ENCODE data around the gene ADARB1.

Gene ADARB1

DNA sequence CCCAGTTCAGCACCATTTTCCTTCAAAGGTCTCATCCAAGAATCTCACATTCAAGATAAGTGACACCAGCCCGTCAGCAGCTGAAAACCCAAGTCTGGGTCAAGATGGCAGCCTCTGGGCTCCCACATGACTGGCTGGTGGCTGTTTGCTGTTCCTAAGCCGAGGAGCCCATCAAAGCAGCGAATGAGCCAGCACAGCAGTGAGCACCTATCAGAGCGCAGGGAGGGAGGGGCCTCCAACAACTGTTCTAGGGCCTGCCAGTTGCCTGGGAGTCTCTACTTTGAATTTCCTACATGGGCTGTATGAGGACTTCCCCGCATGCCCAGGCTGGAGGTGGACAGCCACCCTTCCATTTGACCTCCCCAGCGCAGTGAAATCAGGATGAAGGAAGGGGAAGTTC is 102.7 kb downstream of the ADARB1 start:
- no peak for DNase-seq

- DNase-seq: no peak
These were observed 103.8 kb downstream of the ADARB1 start for GRCh38 chr21:45178070-45178608.

GRCh38 chr21:45178971-45179370 is 104.6 kb downstream of the ADARB1 start:
- DNase-seq: no peak

DNA sequence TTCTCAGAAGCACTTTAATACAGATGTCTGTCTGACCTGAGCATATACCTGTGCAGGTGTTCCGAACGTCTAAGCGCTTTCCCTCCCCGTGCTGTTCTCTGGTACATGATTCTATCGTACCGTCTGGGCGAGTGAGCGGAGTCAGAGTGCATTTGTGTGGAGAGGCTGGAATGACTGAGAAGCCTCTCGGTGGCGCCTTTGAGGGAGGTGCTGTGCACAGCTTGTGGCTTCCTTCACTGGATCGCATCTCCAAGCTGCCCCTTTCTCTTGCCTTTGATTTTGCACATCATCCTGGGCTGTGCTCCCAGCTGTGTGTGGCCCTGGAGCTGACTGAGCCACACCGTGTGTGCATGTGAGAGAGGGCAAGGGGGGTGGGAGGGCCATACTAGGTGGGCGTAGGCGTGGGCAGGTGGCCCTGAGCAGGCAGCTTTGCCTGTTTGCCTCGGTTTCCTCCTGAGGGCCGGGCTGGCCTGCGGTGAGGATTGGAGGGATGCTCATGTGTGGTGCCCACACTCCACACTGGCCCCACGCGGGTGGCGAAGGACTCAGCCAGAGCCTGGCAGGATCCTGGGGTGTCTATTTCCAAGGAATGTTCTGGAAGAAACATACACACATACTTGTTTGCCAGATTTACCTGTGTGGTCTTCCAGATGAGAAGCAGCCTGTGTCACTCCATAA is 105.3 kb downstream of the ADARB1 start:
- no peak for DNase-seq

DNA sequence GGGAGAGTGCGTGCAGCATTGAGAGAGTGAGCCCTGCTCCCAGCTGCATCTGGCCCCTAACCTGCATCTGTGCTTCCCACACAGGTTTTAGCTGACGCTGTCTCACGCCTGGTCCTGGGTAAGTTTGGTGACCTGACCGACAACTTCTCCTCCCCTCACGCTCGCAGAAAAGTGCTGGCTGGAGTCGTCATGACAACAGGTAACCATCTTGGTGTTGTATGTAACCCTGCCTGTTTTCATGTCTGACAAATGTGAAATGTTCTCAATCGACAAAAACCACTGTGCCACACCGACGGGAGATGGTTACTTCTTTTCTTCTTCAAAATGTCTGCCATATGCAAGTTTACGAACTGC is 105.8 kb downstream of the ADARB1 start:
- no peak for DNase-seq

GRCh38 chr21:45182958-45183357 is 108.6 kb downstream of the ADARB1 start:
- no peak for DNase-seq

GRCh38 chr21:45183852-45184251 is 109.5 kb downstream of the ADARB1 start:
- no peak for DNase-seq

GRCh38 chr21:45184869-45185268 is 110.5 kb downstream of the ADARB1 start:
- DNase-seq: no peak

- no peak for DNase-seq
These were observed 112.3 kb downstream of the ADARB1 start for GRCh38 chr21:45186709-45187108.

DNA sequence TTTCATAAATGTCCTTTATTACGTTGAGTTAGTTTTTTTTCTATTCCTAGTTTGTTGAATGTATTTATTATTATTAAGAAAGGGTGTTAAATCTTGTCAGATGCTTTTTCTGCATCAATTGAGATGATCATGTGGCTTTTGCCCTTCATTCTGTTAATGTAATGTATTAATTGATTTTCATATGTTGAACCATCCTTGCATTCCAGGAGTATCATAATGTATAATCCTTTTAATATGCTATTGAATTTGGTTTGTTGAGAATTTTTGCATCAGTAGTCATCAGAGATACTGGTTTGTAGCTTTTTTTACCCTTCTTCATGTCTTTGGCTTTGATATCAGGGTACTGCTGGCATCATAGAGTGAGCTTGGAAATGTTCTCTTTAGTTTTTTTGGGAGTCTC is 113.3 kb downstream of the ADARB1 start:
- DNase-seq: no peak

DNA sequence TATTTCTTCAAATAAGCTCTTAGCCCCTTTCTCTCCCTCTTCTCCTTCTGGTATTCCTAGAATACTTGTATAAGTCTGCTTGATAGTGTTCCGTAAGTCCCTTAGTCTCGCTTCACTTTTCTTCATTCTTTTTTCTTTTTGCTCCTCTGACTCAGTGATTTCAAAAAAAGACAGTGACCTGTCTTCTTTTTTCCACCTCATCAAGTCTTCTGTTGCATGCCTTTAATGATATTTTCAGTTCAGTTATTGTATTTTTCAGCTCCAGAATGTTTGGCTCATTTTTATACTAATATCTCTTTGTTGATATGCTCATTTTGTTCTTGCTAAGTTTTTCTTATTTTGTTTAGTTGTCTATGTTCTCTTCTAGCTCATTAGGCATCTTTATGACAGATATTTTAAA is 115.6 kb downstream of the ADARB1 start:
- no peak for DNase-seq

DNA sequence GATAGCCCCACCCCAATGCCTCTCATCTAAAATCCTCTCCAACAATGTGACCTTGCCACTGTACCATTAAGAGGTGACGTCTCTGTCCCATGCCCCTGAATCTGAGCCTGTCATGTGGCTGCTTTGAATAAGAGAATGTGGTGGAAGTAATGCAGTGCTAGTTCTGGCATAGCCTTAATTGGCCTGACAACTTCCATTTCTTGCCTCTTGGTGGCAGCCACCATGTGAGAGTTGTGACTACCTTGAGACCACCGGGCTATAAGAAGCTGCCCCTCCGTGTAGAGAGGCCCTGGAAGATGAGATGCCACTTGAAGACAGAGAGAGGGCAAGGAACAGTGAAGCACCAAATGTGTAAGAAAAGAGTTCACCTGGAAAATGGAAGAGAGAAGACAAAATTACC is 118.0 kb downstream of the ADARB1 start:
- no peak for DNase-seq

- no peak for DNase-seq
These were observed 122.2 kb downstream of the ADARB1 start for GRCh38 chr21:45196620-45197019.

DNA sequence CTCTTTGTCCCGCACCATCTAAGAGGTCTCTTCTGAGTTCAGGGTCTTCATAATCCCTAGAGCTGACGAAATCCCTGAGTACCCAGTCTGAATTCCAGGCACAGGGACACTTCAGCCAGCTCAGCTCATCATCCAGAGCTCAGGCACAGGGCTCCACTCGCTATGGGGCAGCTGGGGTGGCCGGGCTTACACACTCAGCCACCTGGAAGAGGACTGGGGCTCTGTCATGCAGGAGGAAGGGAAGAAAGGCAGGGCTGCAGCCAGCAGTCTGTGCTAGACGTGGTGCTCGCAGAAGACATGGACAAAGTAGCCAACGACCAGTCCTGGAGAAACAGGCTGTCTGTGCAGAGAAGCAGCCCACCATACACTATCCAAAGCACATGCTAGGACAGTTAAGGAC is 124.8 kb downstream of the ADARB1 start:
- no peak for DNase-seq

DNA sequence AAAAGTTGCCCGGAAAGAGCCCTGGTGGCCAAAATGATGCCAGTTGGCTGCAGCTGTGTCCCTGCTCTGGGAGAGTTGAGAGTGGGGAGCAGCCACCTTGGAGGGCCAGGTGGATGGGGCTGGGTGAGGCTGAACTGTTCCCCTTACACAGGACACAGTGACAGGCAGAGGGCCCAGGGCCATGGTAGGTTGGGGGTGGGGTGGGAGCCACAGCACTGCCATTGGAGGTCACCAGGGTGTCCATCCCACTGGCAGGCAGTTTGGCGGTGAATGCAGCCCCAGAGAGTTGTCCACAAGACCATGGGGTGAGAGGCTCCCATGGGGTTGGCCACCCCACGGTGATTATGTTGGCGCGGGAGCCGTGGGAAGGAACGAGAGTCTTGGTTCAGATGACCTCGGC is 125.7 kb downstream of the ADARB1 start:
- no peak for DNase-seq

DNA sequence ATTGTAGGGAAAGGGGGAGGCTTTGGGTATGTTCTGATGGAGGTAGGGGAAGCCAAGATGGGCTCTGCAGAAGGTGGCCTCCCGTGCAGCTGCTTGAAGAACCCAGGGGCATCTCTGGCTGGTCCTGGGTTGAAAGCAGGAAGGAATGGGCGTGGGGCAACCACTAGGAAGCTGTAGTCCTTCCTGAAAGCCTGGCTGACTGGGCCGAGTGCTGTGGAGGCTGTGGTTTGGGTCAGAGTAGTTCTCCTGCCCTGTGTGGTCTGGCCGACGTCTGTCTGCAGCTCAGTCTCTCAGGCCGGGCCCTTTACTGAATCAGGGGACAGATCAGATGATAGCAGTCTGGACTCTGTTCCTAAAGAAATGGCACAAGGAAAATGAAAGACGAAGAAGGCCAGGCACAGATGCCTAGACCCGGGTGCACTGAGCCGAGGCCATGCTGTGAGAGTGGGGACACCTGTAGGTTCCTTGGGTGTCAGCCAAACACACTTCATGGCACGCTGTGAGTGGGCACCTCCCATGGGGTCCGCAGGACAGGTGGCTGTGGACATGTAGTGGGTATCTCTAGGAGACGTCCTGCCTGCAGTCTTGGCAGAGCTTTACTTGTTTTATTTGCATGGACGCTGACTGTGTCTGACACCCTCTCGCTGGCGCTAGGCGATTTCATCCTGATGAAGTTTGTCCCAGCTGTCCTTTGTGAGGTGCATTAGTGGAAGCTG is 126.4 kb downstream of the ADARB1 start:
- DNase-seq: no peak

DNA sequence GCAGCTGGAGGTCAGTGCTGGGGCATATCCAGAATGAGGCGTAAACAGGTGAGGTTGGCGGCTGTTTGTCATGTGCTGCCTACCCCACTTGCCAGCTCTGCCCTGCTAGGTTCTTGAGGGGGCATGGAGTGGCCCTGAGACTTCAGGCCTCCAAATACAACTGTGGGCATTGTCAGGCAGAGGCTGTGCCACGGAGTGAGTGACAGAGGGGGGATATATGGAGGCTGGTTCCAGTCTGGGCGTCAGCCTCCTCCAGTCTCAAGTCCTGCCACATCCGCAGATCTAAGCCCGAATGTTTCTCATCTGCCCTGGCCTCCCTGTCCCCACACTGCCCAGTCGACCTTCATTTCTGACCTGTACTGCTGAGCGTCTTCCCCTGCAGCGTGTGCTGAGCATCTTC is 128.0 kb downstream of the ADARB1 start:
- no peak for DNase-seq

DNA sequence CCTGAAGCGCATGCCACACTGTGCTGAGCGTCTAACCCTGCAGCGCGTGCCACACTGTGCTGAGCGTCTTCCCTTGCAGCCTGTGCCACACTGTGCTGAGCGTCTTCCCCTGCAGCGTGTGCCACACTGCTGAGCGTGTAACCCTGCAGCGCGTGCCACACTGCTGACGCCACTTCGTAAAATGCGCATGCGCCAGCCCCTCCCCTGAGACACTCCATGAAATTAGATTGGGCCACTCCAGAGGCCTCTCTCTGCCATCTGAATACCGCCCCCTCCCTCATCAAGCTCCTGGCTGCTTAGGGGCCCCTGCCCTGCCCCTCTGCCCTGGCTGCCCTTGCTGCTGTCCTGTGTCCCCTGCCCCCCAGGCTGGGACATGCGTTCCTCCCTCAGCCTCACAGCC is 128.5 kb downstream of the ADARB1 start:
- DNase-seq: no peak

GRCh38 chr21:45203983-45204382 is 129.6 kb downstream of the ADARB1 start:
- DNase-seq: no peak

DNA sequence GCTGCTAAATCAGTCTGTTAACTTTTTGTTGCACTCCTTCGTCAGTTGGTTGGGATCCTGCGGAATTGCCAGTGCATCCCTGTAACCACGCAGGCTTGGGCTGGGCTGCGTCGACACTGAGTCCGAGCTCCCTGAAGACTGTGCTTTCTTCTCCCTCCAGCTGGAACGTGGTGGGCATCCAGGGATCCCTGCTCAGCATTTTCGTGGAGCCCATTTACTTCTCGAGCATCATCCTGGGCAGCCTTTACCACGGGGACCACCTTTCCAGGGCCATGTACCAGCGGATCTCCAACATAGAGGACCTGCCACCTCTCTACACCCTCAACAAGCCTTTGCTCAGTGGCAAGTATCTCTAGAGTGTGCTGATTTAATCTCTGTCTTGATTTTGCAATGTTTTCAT is 130.0 kb downstream of the ADARB1 start:
- no peak for DNase-seq

DNA sequence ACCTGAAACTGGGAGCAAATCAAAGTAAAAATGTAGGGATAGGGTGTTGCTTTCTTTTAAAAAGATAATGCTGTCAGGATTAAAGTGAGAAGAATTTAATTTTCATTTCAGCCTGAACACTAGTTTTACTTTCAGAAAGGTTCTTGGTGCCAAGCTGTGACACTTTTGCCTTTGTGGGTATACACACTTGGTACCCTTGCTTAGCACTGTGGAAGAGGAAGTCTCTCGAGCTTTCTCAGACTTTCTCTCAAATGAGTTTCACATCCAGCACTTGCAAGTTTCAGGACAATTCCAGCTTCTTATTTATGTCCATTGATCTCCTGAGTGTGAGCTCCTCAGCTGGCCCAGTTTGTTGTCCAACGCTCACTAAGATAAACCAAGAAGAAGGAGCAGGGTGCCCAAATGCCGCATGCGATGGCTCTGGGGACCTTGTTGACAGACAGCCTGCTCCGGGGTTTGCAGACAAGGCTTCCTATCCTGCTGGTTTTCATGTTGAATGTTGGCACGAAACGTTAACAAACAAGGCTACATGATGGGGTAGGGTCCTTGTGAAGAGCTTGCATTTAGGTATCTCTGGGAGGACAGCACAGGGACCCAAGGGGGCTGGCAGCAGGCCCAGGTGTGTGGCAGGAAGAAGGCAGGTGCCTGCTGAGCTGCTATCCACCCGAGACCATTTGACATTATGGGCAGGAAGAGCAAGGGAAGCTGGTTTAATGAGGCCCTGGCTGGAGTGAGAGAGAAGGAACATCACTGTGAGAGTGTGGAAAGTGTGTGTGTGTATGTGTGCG is 133.7 kb downstream of the ADARB1 start:
- DNase-seq: no peak

GRCh38 chr21:45208627-45208951 is 134.2 kb downstream of the ADARB1 start:
- DNase-seq: peak; percentile 23

DNA sequence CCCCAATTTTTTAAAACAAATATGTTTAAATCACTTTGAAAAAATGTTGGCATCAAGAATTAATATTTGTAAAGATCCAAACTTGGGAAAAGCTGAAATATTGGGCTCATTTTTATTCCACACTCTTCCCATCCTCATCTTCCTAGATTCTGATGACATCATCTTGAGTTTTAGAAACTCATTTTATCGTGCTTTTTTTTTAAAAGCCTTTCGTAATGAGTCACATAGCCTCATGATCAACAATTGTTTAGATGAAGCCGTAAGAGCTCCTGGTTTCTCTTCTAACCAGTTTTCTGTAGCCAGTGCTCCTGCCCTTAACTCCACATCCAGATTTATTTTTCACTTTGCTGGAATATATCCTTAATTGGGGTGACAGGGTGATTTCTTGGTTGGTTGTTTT is 134.7 kb downstream of the ADARB1 start:
- DNase-seq: peak; percentile 32

DNA sequence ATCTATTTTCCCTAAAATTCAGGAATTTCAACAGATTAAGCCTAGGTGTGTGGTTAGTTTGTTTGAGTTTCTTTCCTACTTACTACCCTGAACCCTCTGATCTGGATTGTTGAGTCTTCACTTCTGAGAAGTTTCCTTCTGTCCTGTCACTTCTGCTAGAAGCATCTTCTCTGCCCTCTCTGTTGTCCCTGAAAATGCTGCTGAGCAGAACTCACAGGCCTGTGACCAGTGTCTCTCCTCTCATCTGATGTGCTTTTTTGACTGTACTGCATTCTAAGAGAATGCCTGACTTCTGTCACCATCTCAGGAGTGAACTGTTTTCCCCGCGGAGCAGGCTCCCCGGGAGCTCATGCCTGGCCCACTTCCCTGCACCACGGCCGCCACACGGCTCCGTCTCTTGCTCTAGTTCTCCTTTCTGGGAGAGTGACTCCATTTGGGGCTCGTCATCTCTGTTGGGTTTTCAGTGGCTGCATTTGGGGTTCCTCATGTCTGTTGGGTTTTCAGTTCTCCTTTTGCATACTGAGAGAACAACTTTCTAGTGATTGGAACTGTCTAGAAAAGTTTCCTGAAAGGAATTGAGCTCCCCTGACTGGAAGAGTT is 135.4 kb downstream of the ADARB1 start:
- DNase-seq: no peak
